GM23248 (cell line): Measurements from ENCODE around the gene PKD1. TPM values are rescaled to one million over a fixed set of nuclear protein-coding genes. Genes with fewer than 3 reads are reported as not detected.

Experiments used
- DNase-seq: peaks from one replicate; pipeline ENCODE4 v3.0.0-alpha.2; 2015
- H2AFZ ChIP-seq: fragments of 200-600 bp; sonication (generic); 2 replicates; pipeline ENCODE4 v1.6.1; 2016; ENCODE audit warnings: antibody characterized with exemption
- H3F3A ChIP-seq: fragments of 200-600 bp; sonication (generic); 2 replicates; pipeline ENCODE4 v1.6.1; 2016; ENCODE audit warnings: mild to moderate bottlenecking, antibody characterized with exemption, mixed run types; ENCODE audit not compliant: insufficient read depth
- H3K27ac ChIP-seq: fragments of 200-600 bp; sonication (generic); 2 replicates; pipeline ENCODE4 v1.5.1; 2016; ENCODE audit warnings: mild to moderate bottlenecking
- H3K27me3 ChIP-seq: fragments of 200-600 bp; sonication (generic); replicated peaks from 2 replicates; pipeline ENCODE4 v1.6.1; 2016; ENCODE audit warnings: mild to moderate bottlenecking; ENCODE audit not compliant: insufficient read depth
- H3K36me3 ChIP-seq: fragments of 200-600 bp; sonication (generic); 2 replicates; pipeline ENCODE4 v1.6.1; 2016; ENCODE audit warnings: low read depth, mild to moderate bottlenecking
- H3K4me1 ChIP-seq: fragments of 200-600 bp; sonication (generic); 2 replicates; pipeline ENCODE4 v1.6.1; 2016; ENCODE audit warnings: mild to moderate bottlenecking; ENCODE audit not compliant: insufficient read depth
- H3K4me2 ChIP-seq: fragments of 200-600 bp; sonication (generic); one replicate; pipeline ENCODE4 v1.6.1; 2016; ENCODE audit warnings: mild to moderate bottlenecking; ENCODE audit not compliant: unreplicated experiment
- H3K4me3 ChIP-seq: fragments of 200-600 bp; sonication (generic); 2 replicates; pipeline ENCODE4 v1.5.1; 2016; ENCODE audit warnings: mild to moderate bottlenecking
- H3K79me2 ChIP-seq: fragments of 200-600 bp; sonication (generic); 2 replicates; pipeline ENCODE4 v1.6.1; 2016; ENCODE audit warnings: mild to moderate bottlenecking; ENCODE audit not compliant: insufficient read depth
- H3K9ac ChIP-seq: fragments of 200-600 bp; sonication (generic); 2 replicates; pipeline ENCODE4 v1.6.1; 2016; ENCODE audit warnings: mild to moderate bottlenecking
- H3K9me2 ChIP-seq: fragments of 200-600 bp; sonication (generic); 2 replicates; pipeline ENCODE4 v1.6.1; 2016; ENCODE audit warnings: mixed run types, mild to moderate bottlenecking, moderate library complexity; ENCODE audit not compliant: insufficient read depth
- H3K9me3 ChIP-seq: fragments of 200-600 bp; sonication (generic); one replicate; pipeline ENCODE4 v1.6.1; 2017; ENCODE audit warnings: low read depth
- H4K20me1 ChIP-seq: fragments of 200-600 bp; sonication (generic); 2 replicates; pipeline ENCODE4 v1.6.0; 2016; ENCODE audit not compliant: insufficient read depth
- EZH2 ChIP-seq: fragments of 200-600 bp; sonication (generic); IDR thresholded peaks from 2 replicates; pipeline ENCODE4 v1.6.1; 2018; ENCODE audit warnings: antibody characterized with exemption, mild to moderate bottlenecking; ENCODE audit not compliant: insufficient read depth, poor library complexity, severe bottlenecking
- EZH2phosphoT487 ChIP-seq: fragments of 200-600 bp; sonication (generic); IDR thresholded peaks from 2 replicates; pipeline ENCODE4 v1.6.1; 2018; ENCODE audit warnings: antibody characterized with exemption, moderate library complexity, mild to moderate bottlenecking, low read depth; ENCODE audit not compliant: insufficient read depth
- WGBS, 2 experiments: methylation state at CpG; one replicate each; pipeline ENCODE4 v1.1.6; 2015 to 2017; ENCODE audit warnings: low lambda C conversion rate in 2 of 2, low coverage in 1 of 2; ENCODE audit errors: missing lambda C conversion rate in 2 of 2; 5-methylcytosine and 5-hydroxymethylcytosine counted together
- in situ Hi-C: fragments of 300-500 bp; cut with MboI; formaldehyde crosslinking; loops from 2 replicates; pipeline ENCODE4 v1.15.0; 2020
- polyA plus RNA-seq: library from polyadenylated mRNA; unstranded; fragments of >200 nt; fragmentation: Nextera tagmentation; extraction: Ambion mirVana; gene quantifications from 2 replicates; pipeline ENCODE4 v1.2.1, GENCODE V29; 2016
- total RNA-seq: library from RNA; depleted of rRNA; stranded (reverse); fragments of >200 nt; shearing (Covaris generic); gene quantifications from 2 replicates; pipeline ENCODE4 v1.2.3, GENCODE V29; 2014

PKD1 gene
- total and polyA plus RNA-seq, 2 experiments from 2014 or later = 48.4 to 201 TPM

- Histone ChIP-seq H3K4me3 (no peak overlapping the region), H3K4me1 (no peaks in the 10 kb centered on the region), H3F3A (no peaks in the 10 kb centered on the region), H3K79me2 (no peaks in the 10 kb centered on the region), H3K27ac (no peak overlapping the region), H3K4me2 (no peak overlapping the region), H4K20me1 (no peaks in the 10 kb centered on the region), H3K9ac (no peak overlapping the region), H3K36me3 (no peaks in the 10 kb centered on the region; the same call in 1 of the 2 replicates), H3K9me2 (no peaks in the 10 kb centered on the region), H3K9me3 (no peaks in the 10 kb centered on the region), H2AFZ (no peak overlapping the region), H3K27me3 (no peaks in the 10 kb centered on the region)
- no peak for DNase-seq
- in situ Hi-C loops = no loop called here
- 89 to 93% methylated on average over 23 to 44 of the region's 46 CpGs for WGBS, 2 experiments
- TF ChIP-seq EZH2 (no peak), EZH2phosphoT487 (no peak)
Measured at GRCh38 chr16:2180962-2181923, 45.5 kb upstream of the PKD1 start.

GRCh38 chr16:2180461-2180860, 44.8 kb upstream of the PKD1 start:
- Histone ChIP-seq H3K4me3 (no peak overlapping the region), H3K9me3 (no peaks in the 10 kb centered on the region), H4K20me1 (no peaks in the 10 kb centered on the region), H2AFZ (no peak overlapping the region), H3K27me3 (no peaks in the 10 kb centered on the region), H3K27ac (no peak overlapping the region), H3K36me3 (no peaks in the 10 kb centered on the region; the same call in 1 of the 2 replicates), H3K9ac (no peak overlapping the region), H3K4me1 (no peaks in the 10 kb centered on the region), H3K4me2 (no peak overlapping the region), H3K9me2 (no peaks in the 10 kb centered on the region), H3F3A (no peaks in the 10 kb centered on the region), H3K79me2 (no peaks in the 10 kb centered on the region)
- WGBS, 2 experiments = 96 to 98% methylated on average over 27 to 43 of the region's 43 CpGs
- TF ChIP-seq EZH2 (no peak), EZH2phosphoT487 (no peak)
- in situ Hi-C loops = no loop called here
- DNase-seq = no peak

GRCh38 chr16:2179576-2179975, 43.9 kb upstream of the PKD1 start:
- H3K27me3 ChIP-seq = no peaks in the 10 kb centered on the region
- whole genome bisulfite sequencing, 2 experiments = 91 to 92% methylated on average over 26 to 28 of the region's 31 CpGs
- no peaks in the 10 kb centered on the region for H3K4me1 ChIP-seq
- H3K9me2 ChIP-seq = no peaks in the 10 kb centered on the region
- no peak for TF ChIP-seq EZH2
- no peak for TF ChIP-seq EZH2phosphoT487
- no peaks in the 10 kb centered on the region for H4K20me1 ChIP-seq
- no peak overlapping the region for H2AFZ ChIP-seq
- in situ Hi-C loops = no loop called here
- no peak for DNase-seq
- no peak overlapping the region for H3K27ac ChIP-seq
- H3K79me2 ChIP-seq = no peaks in the 10 kb centered on the region
- H3K36me3 ChIP-seq = no peaks in the 10 kb centered on the region; the same call in 1 of the 2 replicates
- no peak overlapping the region for H3K9ac ChIP-seq
- no peaks in the 10 kb centered on the region for H3F3A ChIP-seq
- no peak overlapping the region for H3K4me3 ChIP-seq
- H3K4me2 ChIP-seq = no peak overlapping the region
- H3K9me3 ChIP-seq = no peaks in the 10 kb centered on the region

- Histone ChIP-seq H3K9me2 (no peaks in the 10 kb centered on the region), H3K9me3 (no peaks in the 10 kb centered on the region), H3K4me2 (no peak overlapping the region), H3K4me1 (no peaks in the 10 kb centered on the region), H3K9ac (no peak overlapping the region), H2AFZ (no peak overlapping the region), H3K79me2 (no peaks in the 10 kb centered on the region), H3K4me3 (no peak overlapping the region), H3K27ac (no peak overlapping the region), H3K36me3 (no peaks in the 10 kb centered on the region; the same call in 1 of the 2 replicates), H3F3A (no peaks in the 10 kb centered on the region), H4K20me1 (no peaks in the 10 kb centered on the region), H3K27me3 (no peaks in the 10 kb centered on the region)
- in situ Hi-C loops = no loop called here
- DNase-seq = no peak
- TF ChIP-seq EZH2 (no peak), EZH2phosphoT487 (no peak)
- WGBS, 2 experiments = 36 to 59% methylated on average over 9 to 32 of the region's 50 CpGs
Measured at GRCh38 chr16:2179107-2179501, 43.4 kb upstream of the PKD1 start.
